Glomerular endothelial cell (primary cell): ENCODE measurements around the gene TRAK1. TPM values are rescaled to one million over a fixed set of nuclear protein-coding genes. Genes with fewer than 3 reads are reported as not detected.

Experiments used
- DNase-seq: peaks from one replicate; pipeline ENCODE4 v3.0.0-alpha.2; 2011; ENCODE audit warnings: low read depth, low spot score; ENCODE audit errors: extremely low read depth
- total RNA-seq: library from RNA; depleted of rRNA; stranded (reverse); fragments of >200 nt; gene quantifications from 2 replicates; pipeline ENCODE4 v1.2.3, GENCODE V29; 2015

TRAK1 gene
- total RNA-seq, 1 donor from 2014 or later, result 58.7 TPM

GRCh38 chr3:42226470-42227425 lies 135.6 kb downstream of the TRAK1 start:
- DNase-seq, result no peak

DNA sequence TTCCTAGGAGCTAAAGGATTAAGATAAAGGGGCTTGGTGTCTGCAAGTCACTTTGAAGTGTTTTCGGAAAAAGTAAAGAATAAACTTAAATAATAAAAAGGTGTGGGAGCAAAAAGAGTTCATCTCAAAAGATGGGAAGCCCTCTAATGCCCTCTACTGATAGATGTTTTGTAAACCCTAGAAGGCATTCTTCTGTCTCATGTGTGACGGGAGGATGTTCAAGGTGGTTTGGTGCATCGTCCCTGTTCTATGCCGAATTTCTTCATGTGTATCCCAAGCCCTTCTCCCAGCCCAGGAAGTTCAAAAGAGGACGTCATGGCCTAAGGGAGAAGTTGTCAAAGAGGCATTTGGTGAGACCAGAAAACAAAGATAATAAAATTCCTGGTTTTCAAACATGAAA lies 137.6 kb downstream of the TRAK1 start:
- no peak for DNase-seq

- no peak for DNase-seq
Observed at GRCh38 chr3:42229266-42229941, 138.2 kb downstream of the TRAK1 start.

GRCh38 chr3:42229942-42230688 lies 139.0 kb downstream of the TRAK1 start:
- peak; percentile 16 for DNase-seq

GRCh38 chr3:42230860-42231259 lies 139.7 kb downstream of the TRAK1 start:
- no peak for DNase-seq

DNA sequence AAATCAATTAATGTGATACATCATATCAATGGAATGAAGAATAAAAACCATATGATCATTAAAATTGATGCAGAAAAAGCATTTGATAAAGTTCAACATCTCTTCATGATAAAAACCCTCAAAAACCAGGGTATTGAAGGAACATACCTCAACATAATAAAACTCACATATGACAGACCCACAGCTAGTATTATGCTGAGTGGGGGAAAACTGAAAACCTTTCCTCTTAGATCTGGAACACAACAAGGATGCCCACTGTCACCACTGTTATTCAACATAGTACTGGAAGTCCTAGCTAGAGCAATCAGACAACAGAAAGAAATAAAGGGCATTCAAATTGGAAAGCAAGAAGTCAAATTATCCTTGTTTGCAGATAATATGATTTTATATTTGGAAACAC lies 144.4 kb downstream of the TRAK1 start:
- no peak for DNase-seq

GRCh38 chr3:42236611-42237010 lies 145.5 kb downstream of the TRAK1 start:
- no peak for DNase-seq

DNA sequence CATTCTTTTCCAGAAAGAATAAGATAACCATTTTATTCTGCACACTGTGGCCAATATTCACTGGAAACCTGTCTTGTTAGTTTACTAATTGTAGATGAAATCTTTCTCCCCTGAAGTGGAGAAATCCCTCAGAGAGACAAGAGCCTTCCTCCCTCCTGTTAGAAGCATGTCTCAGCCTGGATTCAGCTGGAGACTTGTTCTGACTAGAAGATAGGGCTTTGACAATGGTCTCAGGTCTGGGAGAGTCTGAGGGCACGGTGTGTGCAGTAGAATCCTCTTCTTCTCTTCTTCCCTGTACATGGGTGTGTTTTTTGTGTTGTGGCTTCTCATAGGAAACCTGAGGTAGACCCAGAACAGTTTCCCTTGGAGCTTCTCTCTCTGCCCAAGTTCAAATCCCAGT lies 154.9 kb downstream of the TRAK1 start:
- DNase-seq, result no peak

DNA sequence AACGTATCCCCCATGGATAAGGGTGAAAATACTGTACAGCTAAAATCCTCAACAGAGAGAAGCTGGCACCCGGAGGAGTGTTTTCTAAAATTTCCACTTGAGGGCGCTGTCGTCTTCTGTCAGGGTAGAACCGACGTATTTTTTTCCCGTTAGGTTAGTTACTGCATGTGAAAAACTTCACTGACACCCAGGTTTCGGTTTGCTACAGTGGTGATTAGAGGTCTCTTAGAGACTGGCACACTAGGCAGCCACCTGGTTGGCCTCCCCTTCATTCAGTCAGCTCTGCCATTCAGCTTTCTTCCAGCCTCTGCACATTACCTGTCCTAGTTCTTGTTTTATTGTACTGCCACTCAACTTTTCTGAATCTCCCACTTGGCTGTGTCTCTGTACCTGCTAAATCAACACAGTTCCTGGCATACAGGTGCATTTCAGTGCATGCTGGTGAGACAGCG lies 156.4 kb downstream of the TRAK1 start:
- peak; percentile 39 for DNase-seq

DNA sequence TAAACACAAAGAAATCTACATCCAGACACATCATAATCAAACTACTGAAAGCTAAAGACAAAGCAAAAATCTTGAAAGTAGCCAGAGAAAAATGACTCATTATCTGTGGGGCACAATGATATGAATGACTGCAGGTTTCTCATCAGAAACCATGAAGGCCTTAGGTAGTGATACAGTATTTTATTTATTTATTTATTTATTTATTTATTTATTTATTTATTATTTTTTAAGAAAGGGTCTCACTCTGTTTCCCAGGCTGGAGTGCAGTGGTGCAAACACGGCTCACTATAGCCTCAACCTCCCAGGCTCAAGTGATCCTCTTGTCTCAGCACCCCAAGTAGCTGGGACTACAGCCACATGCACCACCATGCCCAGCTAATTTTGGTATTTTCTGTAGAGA lies 159.6 kb downstream of the TRAK1 start:
- DNase-seq, result no peak

DNA sequence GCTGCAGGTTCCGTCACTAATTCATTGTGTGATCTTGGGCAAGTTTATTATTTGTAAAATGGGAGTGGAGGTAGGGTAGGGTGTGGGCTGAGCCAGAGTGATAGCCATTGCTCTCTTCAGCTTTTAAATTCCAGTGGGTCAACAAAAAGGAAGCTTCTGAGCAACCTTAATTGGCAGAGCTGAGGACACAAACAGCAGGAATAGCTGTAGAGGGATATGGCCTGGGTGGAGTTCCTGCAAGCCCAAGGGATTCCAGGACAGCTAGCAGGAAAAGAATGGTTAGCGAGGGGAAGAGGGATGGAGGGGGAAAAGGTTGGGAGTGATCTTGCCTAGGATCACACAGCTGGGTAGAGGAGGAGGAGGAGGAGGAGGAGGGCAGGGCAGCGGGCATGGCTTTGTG lies 163.4 kb downstream of the TRAK1 start:
- no peak for DNase-seq

GRCh38 chr3:42256135-42256819 lies 165.1 kb downstream of the TRAK1 start:
- DNase-seq, result no peak

DNA sequence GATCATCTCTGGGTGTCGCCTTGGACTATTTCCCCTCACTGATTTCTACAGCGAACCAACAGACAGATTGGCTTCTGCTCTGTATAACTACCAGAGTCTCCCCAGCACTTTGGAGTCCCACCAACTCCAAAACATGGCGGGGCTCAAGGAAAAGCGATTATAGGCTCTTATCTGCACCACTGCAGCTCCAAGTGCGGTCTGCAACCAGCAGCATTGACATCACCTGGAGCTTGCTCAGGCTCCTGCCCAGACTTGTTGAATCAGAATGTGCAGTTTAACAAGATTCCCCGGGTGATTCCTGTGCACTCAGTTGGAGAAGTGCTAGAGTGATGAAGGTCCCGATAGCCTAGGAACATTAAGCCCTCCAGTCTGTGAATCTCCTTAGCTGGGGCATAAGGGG lies 165.8 kb downstream of the TRAK1 start:
- DNase-seq, result no peak

DNA sequence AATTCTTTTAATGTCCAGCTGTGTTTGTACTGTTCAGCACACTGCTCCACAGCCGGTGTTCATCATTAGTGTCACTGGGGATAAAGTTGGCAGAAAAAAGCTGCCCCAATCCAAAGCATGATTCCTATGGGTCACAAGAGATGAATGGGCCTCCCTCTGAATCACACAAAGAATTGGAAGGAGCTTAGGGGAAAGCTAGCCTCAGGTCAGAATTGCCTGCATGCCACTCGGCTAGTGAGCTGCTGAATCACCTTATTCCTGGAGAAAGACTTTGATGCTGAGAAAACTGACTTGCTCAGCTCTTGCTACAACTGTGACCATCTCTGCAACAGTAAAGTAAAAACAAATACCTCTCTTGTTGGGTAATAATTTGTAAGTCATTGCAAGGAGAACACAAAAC lies 171.4 kb downstream of the TRAK1 start:
- DNase-seq, result no peak

GRCh38 chr3:42263354-42264346 lies 172.5 kb downstream of the TRAK1 start:
- DNase-seq, result no peak

- DNase-seq, result no peak
Observed at GRCh38 chr3:42264399-42265058, 173.4 kb downstream of the TRAK1 start.

DNA sequence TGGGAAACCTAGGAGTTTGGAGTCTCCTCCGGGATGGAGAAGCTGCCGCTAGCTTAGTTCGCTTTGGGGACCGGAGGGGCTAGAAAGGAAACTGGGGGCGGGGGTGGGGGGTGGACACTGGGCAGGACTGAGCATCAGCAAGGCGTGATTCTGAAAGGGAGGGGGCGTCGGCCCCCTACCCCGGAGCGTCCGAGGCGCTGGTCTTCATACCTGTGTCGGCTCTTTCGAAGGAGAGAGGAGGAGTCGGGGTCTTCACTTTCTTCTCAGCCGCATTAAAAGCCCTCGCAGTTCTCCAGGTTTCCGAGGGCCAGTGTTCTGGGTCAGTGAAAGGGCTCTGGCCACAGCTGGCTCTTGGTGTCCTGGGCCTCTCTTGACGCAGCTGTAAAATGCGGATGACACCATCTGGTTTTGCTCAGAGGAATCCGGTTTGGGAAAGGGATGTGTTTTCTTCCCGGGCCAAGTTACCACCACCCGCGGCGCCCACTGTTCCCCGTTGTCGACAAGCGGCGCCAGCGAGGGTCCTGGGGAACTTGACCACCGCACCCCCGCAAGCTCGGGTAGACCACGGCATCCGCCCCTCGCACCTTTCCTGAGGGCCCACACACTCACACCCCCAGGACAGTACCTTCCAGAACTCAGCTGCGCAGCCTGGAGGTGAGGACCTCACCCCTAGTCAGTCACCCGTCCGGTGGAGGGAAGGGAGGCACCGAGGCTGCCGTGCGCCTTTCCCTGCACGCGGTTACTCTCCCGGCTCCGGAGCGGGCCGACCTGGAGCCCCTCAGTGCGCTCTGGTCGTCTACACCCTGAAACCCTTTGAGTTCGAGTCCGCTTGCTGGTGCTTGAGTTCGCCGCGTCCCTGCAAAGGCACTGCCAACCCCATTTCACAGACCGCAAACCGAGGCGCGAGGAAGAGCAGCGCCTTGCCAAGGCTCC lies 174.2 kb downstream of the TRAK1 start:
- DNase-seq, result no peak

DNA sequence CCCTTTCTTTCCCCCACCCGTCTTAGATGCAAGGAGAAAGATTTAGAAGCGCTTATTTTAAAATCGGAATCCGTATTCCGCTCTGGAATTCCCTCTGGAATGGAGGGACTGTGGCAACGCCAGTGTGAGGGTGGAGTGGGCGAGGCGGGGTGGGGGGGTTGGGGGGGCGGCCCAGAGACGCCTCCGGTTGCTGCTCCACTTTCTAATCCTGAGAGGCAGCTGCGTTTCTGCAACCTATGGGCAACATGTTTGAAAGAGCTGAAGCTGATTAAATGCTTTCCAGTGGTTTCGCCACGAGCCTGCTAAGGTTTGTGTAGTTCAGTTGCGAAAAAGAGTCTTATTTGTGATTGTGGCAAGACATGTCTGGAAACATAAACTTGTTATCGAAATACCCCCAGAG lies 174.9 kb downstream of the TRAK1 start, which contains the start of gene CCK:
TSS of gene CCK (minus strand) at position 101 of the 400 bp plus-strand sequence. CDS start 2,555 bp downstream, outside the sequence.
- no peak for DNase-seq
